ENCODE results near the gene PRCC.

Gene PRCC

GRCh38 chr1:156844102-156844501 lies 76.8 kb downstream of the PRCC start:
- no peak for DNase-seq (ENCODE audit: low read depth)

DNA sequence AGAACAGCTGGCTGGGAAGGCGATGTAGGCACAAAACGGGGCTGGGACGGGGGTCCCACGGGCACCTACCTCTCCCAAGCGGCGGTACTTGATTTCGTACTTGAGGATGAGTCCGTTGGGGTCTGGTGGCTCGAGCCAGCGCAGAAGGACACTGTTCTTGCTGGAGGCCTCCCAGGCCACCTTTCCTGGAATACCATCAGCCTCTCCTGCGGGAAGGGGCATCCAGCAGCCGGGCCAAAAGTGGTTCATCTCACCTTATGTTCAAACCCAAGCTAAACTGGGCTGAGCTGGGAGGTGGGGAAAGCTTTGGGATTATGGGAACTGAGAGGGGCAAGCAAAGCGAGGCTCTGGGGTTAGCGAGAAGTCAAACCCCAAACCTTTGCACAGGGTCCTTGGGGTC lies 77.3 kb downstream of the PRCC start:
- DNase-seq (ENCODE audit: low read depth), result no peak

GRCh38 chr1:156845055-156845952 lies 78.0 kb downstream of the PRCC start:
- DNase-seq (ENCODE audit: low read depth), result no peak

GRCh38 chr1:156845953-156846545 lies 78.7 kb downstream of the PRCC start:
- DNase-seq (ENCODE audit: low read depth), result no peak

DNA sequence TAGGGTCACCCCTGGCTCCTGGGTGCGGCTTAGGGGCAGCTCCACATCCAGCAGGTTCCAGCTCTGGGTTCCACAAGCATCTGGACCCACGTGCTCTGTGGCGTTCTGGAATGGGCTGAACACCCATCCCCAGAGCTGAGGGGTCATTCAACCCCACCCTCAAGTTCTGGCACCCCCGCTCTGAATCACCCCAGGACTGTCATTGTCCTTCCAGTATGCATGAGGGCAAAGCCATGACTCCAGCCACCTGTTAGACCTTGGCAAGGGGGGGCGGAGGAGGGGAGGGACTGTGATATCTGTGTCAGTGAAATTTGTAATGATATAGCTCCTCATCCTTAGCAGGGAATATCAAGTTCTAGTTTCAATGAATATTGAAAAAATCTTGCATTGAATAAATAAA lies 79.3 kb downstream of the PRCC start:
- DNase-seq (ENCODE audit: low read depth), result no peak

- no peak for DNase-seq (ENCODE audit: low read depth)
These were observed 80.5 kb downstream of the PRCC start for GRCh38 chr1:156847591-156848460.

DNA sequence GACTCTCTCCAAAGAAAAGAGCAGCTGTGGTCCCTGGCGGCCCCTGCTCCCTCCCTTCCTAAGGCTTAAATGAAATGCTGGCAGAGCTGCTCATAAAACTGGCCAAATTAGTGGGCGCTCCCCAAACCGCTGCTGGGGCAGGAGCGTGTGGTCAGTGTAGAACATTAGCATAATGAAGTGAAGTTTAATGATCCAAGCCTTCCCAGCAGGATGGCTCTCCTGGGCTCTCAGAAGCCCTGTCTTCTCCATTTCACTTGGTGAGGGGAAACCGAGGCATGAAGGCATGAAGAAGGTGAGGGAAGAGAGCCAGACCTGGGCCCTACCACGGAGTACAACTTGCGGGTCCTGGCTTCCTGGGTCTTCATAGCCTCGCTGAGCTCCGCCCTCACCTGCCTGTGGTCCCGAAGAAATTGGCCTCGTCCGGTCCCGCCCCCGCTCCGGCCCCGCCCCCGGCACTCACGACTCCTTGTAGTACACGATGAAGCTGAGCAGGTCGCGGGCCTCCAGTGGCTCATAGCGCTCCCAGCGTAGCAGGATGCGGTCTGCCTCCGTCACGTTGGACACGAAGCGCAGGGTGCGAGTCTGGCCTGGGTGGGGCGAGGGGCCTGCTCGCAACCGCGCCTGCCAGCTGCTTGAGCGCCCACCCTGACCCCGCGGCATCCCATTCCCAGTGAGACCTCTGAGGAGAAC lies 81.3 kb downstream of the PRCC start:
- no peak for DNase-seq (ENCODE audit: low read depth)

DNA sequence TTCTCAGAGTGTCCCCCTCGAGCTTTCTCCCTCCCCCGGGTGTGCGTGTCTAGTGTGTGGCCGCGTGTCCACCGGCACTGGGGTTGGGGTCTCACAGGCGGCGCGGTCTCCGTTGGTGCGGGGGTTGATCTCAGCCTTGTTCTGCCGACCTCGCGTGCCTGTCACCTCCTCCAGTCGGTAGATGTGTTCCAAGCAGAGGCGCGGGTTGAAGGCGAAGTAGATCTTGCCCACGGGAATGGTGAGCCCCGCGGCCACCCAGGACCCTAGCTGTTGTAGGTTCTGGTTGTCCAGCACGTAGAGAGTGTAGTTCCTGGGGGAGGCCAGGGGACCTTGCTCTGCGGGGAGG lies 81.8 kb downstream of the PRCC start:
- no peak for DNase-seq (ENCODE audit: low read depth)

Data from stimulated activated CD8-positive, alpha-beta memory T cell treated with anti-CD3 and anti-CD28 coated beads, Interleukin-15, amount 100 ng/mL, for 24 hours (primary cell).